ENCODE data around the gene SMARCA1.

Gene SMARCA1

GRCh38 chrX:129449148-129449547, 74.1 kb downstream of the SMARCA1 start:
- no peak for DNase-seq

- DNase-seq: no peak
Measured at GRCh38 chrX:129445436-129445835, 77.9 kb downstream of the SMARCA1 start.

DNA sequence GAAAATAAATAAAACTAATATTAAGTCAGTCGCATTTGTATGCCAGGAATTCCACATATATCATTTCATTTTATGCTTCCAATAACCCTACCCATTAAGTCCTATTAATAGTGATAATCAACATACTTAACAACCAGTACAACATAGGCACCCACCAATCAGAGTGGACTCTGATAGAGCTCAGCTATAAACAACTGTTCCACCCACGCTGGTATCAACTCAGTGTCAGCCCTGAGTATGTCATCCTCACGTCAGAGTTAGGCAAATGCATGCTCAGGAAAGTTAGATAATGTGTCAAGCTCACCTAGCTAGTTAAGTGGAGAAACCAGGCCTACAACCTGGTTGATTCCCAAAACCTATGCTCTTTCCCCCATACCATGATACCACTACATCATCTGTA, 89.3 kb downstream of the SMARCA1 start:
- no peak for DNase-seq

DNA sequence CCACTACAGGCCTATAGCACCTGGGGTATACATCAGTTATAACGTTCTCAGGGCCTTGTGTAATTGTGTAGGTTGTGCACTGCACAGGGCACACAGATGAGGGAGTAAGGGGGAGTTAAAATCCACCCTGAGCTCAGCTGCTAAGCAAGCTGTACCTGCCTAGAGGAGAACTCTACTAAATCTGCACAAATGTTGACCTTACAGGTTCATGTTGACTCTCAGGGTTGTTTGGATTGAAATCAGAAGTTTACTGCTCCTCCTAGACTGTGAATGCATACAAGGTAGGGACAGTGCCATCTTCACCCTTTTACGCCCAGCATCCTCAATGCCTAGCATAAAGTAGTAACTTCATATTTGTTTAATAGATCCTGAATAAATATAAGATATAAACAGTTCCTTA, 89.8 kb downstream of the SMARCA1 start:
- no peak for DNase-seq

DNA sequence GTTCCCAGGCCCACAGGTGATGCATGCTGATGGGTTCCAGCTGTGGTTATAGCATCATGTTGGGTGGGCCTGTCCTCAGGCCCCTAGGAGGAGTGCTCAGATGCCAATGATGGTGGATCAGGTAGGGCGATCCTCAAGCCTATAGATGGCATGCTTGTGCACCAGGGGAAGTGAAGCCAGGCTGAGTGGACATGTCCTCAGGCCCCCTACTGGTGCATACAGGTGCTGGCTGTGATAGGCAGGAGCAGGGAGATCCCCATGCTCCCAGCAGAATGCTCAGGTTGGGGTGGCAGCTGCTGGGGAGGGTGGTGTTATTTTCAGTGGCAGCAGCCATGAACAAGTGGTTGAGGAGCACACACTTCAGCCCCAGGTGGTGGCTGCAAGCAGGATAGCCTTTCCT, 96.0 kb downstream of the SMARCA1 start:
- no peak for DNase-seq

- DNase-seq: no peak
Measured at GRCh38 chrX:129423191-129423590, 100.1 kb downstream of the SMARCA1 start.

- no peak for DNase-seq
Measured at GRCh38 chrX:129404670-129405008, 118.7 kb downstream of the SMARCA1 start.

DNA sequence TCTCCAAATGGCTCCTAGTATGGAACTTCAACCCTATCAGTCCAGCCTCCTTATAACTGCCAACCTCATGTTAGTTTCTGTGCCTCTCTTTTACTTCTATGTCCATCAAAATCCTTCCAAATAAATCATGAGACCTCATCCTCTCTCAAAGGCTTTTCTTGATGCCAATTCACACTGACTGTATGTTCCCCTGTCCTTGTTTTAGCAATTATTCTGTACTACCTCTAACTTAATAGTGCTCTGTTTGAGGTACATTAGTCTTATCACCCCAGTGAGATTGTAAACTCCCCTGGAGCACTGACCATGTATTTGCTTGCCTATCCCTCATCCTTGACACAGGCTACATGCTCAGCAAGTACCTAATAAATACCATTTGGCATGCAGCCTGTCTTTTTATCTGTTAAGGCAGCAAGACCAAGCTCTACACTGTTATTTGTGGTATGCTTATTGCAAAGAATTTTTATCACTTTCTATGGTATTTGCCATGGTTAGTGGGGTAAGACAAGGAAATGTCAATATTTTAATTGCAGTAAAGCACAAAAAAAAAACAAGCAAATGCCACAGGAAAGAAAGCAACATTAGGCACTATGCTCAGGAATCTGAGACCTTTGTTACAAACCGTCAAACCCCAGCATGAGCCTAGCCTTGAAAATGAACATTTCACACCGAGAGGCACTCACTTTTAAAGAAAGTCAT, 119.2 kb downstream of the SMARCA1 start:
- DNase-seq: peak; percentile 4
